Glomerular endothelial cell (primary cell): Measurements from ENCODE around the gene PPFIA2. TPM values are rescaled to one million over a fixed set of nuclear protein-coding genes. Genes with fewer than 3 reads are reported as not detected.

Source experiments
- DNase-seq: peaks from one replicate; pipeline ENCODE4 v3.0.0-alpha.2; 2011; ENCODE audit warnings: low read depth, low spot score; ENCODE audit errors: extremely low read depth
- total RNA-seq: library from RNA; depleted of rRNA; stranded (reverse); fragments of >200 nt; gene quantifications from 2 replicates; pipeline ENCODE4 v1.2.3, GENCODE V29; 2015

Gene PPFIA2
- total RNA-seq, 1 donor from 2014 or later, result not detected

DNA sequence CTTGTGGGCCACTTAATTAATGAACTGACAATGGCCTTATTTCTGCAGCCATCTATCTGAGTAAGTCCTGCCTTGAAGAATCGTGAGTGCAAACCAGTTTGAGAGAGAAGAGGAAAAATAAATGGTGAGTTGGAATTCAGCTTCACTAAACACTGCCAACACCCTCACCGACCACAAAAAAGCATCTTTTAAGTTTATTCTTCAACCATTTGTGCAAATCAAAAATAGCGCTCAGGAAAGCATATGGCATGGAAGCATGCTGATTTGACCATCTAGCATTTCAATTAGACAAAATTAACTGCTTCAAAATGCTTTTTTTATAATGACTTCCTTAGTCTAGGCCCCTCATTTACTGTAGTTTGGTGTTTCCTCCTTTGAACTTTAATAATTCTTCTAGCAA is 294.0 kb downstream of the PPFIA2 start:
- DNase-seq, result no peak

DNA sequence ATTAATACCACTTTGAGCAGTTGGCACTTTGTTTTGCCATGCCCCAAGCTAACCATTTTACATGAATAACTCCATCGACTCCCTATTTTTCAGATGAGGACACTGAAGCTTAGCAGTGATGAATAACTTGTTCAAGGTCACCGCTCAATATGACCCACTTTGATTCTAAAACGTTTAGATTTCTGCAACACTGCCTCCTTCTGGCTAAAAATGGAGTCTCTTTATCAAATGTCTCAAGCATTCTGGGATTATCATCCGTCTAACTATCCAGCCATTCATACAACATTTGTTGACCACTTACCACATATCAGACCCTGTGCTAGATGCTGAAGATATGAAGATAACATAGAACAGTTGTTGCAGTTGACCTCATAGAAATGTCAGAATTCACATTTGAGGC is 298.0 kb downstream of the PPFIA2 start:
- no peak for DNase-seq

DNA sequence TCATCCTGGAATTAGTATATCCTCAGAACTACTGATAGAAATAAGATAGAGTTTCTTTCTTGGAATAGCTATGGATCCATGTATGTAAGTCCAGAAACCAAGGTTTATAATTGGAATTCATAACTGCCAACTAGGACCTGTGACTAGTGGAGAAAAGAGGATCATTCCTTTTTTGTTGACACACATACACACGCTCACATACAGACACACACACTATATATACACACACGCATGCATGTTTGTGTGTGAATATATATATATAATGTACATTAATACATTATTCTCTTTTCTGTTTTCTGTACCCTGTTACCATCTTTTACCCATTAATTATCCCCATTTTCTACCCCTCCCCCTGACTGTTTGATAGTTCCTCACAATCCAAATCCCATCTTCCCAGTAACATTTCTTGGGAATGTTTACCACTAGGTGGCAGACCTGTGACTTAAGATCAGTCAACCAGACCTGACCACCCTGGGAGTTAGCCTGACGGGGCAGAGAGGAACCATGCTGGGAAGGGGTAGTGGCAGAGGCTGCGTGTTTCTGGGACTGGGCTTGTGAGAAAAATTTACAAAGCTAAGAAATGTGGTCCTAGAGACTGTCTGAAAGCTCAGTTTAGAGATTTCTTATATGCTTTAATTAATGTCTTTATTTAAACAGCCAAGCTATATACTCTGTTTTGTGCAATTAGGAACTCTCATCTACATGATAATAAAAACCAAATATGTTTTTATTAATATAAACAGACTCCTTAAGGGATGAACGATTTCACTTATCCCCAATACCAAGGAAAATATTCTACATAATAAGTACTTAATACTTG is 308.0 kb downstream of the PPFIA2 start:
- DNase-seq, result peak; percentile 39

DNA sequence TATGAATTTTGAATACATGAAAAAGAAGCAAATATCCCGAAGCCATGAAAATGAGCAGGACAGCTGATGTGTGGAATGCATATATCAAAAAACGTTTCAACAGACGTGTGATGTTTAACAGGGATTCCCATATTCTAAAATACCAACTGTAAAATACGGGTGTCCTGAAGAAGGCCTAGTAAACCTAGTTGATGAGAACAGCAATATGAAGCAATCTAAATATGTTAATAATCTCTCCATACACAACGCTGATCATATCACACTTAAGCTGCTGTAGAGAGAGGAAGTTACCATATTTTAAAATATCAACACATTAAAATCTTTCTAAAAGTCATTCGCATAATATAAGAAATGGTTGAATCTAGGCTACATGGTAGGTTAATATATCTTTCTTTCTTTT is 317.5 kb downstream of the PPFIA2 start:
- DNase-seq, result no peak

DNA sequence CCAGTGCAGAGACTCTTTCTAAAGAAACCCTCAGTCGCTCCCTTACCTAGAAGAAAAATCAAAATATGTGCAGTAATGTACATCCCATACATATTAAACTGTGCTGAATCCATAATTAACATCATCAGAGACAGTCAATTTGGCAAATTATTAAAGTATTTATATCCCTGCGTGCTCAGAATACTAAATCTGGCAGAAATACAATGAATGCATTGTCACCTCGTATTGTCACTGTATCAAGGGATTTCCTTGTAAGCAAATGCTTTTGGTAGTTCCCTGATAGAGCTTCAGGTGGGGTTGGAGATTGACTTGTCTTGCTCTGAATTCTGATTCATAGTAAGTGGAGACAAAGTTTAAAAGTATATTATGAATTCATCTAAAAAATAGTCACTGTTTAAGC is 319.1 kb downstream of the PPFIA2 start:
- DNase-seq, result no peak

DNA sequence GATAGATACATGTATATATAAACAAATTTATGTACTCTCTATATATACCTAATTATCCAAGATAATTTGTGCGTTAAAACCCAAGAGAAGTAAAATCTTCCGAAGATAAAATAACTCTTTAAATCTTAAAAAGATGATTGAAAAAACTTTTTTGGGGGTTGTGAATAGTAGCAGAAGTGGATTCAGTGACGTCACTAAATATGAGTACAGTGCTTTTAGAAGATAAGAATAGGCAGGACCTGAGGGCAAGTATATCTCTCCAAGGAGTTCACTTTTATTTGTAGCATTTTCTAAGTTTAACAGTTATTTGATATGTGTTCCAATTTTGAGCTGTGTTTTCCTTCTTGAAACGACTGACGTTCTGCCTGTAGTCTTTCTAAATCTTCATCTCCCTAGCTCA is 319.8 kb downstream of the PPFIA2 start:
- no peak for DNase-seq

DNA sequence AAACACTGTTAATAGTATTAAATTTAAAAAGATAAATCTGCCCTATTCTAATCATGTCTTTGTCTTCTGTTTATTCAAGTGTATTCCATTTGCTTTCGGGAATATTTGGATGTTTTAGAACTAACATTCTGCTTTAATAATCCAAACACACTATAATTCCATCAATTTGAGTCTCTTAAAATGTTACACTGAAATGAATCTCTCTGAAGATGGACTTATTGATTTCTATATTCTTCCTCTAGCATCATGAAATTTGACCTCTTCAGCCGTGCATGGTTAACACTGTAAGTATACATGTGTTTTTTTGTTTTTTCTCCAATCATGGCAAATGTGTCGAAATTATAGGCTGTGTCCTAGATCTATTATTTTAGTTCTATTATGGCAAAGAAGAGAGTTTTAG is 342.1 kb downstream of the PPFIA2 start:
- DNase-seq, result no peak

DNA sequence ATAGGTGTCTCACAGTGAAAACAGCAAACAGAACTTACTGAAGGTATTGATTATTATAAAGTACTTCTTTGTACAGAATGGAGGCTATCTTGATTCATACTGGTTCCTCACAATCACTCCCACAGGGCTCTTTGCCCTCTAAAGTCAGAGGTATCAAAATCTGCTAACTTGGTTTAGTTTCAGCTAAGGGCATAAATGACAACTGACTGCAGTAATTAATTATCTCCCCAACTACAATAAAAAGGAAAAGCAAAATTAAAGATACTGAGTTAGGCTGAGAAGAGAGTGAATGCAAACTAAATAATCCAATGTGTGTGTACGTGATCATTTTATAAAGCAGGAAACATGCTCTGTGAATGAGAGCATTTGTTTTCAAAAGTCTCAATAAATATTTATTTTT is 342.6 kb downstream of the PPFIA2 start:
- no peak for DNase-seq

DNA sequence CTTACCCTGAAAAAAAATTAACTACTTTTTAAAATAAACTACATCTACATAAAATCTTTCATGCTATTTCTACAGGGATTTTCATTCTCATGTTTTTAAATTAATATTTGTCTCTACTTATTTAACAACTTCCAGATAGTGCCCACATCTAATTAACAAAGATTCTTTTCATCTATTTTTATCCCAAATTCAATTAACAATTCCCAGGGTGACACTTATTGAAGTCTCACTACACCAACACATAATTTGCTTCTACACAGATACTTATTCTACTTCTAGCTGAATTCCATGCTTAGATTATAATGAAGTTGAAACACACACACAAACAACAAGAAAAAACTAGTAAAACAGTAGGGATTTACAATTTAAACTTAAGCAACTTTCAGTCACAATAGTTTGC is 344.7 kb downstream of the PPFIA2 start:
- no peak for DNase-seq

DNA sequence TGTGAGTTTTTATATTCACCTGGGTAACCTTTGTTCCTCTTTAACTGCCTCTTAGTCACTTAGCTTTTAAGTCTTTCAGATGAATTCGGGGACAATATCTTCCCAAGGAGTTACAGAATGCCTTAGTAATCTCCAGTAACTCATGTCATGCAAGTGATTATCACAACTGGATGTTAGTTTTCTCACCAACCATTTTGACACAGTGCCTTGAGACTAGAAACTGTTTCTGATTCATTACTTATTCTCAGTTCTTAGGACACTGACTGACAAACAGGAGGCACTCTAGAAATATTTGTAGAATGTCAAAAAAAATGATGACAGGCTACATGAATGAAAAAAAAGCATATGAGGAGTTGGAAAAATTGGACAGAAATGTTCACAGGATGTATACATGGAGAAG is 346.2 kb downstream of the PPFIA2 start:
- no peak for DNase-seq

DNA sequence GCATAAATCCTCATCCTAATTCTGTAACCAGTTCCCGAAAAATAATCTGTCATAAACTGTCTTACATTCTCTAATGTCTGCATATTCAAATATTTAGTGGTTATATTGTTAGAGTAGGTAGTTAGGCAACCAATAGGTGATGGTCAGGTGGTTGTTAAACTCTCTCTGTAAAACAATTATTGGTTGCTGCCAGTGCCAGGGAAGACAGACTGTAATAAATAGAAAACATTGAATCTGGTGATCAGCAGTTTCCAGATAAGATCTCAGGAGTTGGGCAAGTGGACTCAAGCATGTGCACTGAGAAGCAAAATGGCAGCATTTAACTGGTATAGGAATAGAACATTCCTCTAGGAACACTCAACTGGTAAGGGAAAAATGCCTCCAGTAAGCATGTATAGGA is 355.8 kb downstream of the PPFIA2 start:
- DNase-seq, result no peak

DNA sequence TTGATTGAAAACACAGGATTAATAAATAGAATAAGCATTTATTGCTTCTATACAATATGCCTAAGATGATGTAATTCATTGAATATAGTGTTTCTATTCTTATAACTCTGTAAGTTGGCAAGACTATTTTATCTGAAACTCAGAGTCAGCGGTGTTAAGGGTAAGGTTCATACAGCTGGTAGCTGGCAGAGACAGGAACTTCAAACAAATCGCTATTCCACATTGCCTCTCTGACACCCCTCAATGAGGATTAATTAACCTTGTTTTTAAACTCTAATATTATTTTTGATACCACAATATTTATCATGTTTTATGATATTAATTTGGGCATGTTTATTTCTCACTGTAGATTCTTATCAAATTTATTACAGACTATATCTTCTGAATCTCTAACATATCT is 357.9 kb downstream of the PPFIA2 start:
- no peak for DNase-seq

DNA sequence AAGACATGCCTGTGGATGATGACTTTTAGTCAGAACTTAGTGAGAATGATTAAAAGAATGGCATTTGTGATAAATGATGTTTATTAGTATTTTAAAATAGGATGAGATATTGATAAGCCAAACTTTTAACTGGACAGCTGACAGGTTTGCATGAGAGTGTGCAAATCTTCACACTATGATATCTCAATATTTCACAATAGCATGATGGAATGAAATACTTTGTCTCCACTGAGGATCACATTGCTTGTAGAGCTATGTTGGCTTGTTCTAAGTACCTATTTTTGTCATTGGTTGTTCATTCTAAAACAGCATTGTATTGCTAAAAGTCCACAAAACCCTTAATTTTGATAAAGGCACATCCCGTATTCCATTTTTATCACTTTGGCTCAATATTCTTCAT is 359.1 kb downstream of the PPFIA2 start:
- DNase-seq, result no peak

DNA sequence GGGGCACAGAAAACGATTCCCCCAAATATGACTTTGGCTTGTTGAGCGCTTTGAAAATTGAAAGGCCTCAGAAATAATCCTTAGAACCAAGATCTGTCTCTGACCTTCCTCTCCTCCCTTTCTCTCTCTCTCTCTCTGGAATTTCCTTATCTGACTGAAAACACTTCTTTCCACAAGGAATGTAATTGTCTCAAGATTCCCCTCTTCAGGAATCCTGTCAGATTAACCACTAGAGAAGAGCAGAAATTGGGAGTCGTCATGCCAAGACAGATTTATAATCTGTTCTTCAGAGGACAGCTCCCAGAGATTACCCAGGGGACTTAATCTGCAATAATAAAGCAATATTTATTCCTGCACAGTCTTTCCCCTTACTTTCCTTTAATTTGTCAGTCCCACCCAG is 363.7 kb downstream of the PPFIA2 start:
- no peak for DNase-seq

DNA sequence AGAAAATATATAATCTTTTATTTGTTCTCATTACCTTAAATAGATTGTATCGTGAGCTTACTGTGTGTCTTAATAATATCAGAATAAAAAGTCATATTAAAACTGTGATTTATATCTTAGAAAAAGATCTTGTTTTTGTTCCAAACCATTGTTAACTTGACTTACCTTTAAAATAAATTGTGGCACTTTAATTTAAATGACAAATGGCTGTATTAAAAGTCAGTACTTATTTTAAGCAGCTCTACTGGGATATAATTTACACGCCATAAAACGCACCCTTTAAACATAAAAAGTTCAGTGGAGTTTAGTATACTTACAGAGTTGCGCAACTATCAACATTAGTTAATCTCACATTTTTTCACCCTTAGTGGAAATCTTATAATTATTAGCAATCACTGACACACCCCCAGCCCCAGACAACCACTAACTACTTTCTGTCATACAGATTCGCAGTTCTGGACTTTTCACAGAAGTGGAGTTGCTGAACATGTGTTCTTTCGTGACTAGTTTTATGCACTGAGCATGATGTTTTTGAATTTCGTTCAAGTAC is 369.5 kb downstream of the PPFIA2 start:
- no peak for DNase-seq

DNA sequence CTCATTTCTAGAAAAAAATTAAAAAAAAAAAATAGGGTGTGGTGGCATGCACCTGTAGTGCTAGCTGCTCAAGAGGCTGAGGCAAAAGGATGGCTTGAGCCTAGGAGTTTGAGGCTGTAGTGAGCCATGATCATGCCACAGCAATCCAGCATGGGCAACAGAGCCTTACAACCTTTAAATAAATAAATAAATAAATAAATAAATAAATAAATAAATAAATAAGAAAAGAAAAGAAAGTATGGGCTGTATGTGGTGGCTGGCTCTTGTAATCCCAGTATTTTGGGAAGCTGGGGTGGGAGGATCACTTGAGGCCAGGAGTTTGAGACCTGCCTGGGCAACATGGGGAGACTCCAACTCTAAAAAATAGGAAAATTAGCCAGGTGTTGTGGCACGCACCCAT is 373.0 kb downstream of the PPFIA2 start:
- DNase-seq, result no peak

DNA sequence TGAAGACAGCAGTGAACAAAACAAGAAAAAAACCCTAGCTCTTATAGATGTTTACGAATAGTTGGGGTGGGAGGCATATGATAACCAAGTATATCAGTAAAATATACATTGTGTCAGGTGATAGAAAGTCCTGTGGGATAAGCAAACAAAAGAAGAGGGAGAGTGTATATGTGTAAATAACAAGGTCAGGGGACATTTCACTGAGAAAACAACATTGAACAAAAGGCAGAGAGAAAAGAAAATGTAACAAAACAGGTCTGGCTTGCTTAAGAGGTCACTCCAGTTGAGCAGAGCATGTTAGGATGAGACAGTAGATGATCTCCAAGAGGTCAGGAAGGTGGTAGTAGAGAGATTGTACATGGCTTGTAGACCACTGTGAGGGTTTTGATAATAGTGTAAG is 377.2 kb downstream of the PPFIA2 start:
- DNase-seq, result no peak

DNA sequence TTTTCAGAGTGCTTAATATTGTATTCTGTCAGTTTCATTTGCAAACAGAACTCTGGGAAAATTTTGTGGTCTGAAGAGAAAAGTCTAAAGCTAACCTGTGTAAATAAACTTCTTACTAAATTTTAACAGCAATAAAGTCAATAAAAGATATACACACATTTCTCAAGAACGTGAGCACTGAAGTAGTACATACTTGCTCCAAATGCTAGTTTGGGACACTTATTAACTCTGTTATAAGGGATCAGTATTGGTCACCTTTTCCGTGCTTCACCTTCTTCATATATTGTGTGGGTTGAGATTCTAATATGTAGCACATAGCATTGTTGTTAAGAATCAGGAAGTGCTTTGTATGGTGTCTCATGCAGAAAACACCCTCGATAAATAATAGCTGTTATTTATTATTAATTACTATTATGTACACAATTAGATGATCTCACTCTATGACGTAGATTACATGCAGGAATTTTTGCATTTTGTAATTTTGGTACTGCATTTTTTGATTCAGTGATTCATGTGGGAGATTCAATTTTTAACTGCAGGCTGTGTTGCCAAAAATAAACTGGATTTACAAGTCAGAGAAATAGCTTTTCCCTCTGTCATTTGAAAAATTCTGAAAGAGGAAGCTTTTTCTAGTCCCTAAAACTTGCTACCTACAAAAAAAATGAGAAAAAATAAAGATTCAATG is 380.4 kb downstream of the PPFIA2 start:
- DNase-seq, result no peak

DNA sequence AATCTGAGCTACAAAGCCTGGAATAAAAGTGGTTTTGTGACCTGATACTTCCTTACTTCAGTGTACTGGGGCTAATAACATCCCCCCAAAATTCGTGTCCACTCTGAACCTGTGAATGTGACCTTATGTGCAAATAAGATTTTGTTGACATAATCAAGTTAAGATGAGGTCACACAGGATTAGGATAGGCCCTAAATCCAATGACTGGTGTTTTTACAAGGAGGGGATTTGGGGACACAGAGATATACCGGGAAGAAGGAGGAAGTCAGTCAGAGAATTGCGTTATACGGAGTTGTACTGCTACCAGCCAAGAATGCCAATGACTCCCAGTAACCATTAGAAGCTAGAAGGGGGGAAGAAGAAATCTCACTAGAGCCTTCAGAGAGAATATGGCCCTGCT is 381.4 kb downstream of the PPFIA2 start:
- DNase-seq, result no peak

DNA sequence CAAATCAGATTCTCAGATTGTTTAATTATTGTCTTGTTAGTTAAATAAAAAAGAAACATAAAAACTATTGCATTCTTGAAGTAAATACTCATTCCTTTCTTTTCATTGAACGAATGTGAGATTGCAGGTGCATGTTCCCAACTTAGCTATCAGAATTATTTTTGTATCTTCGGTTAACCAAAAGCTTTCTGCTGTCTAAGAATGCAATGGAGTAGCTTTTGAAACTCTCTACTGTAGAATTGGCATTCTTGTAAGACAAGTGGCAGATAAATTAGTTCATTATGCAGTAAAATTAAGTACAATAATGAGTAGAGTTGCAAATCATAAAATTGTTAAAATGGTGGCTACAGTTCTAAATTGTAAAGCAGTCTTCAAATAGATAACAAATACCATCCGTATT is 383.2 kb downstream of the PPFIA2 start:
- no peak for DNase-seq

DNA sequence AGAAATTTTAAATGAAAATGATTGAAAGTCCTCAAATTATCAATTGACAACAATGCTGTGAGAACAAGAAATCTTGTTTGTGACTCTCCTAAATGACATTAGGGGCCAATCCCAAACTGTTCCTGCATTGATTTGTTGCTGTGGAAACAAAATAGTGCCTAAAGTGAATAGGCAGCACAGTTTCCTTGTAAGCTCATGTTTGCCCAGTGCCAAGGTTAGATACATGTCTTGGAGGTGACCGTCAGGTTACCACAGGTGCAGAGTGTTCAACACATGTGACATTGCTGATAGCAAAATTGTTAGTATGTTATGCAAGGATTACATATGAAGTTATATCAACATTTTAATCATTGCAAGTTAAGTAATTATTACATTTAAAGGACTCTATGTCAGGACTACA is 388.7 kb downstream of the PPFIA2 start:
- DNase-seq, result no peak

DNA sequence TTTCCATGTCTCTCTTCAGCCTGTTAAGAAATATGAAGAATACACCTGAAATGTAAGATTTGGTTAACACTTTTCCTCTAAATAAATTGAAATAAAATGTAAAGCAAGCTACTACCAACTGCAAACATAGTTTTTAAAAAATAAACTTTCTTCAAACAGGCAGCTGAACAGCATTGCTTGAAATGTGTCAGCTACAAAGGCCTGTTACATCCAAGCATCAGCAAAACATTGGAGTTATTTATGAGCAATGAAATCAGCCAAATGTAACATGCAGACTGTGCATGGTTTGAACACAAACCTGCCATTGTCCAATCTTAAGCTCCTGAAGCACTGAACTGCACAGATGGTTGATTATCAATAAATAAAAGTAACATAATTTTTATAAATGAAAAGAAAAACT is 390.0 kb downstream of the PPFIA2 start:
- no peak for DNase-seq
